ENCODE results near the gene CFAP97D2.

Gene CFAP97D2

DNA sequence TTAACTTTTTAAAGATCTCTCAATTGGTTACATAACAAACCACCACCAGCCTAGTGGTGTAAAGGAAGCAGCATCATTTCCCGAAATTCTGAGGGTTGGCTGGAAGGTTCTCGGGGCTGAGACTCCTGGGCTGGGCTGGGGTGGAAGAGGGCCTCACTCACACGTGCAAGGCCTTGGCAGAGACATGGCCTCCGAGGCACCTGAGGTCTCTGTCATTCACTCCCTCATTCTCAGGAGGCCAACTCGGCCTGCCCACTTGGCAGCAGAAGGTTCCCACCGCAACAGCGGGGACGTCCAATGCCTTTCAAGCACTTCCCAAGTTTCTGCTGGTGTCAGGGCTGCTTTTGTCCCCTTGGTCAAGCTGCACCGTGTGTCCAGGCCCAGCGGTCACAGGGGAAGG lies 28.0 kb upstream of the CFAP97D2 start:
- H3K4me3 ChIP-seq (ENCODE audit: low read depth, low read length) = no peak overlapping the region
- TF ChIP-seq, protein P1, sequence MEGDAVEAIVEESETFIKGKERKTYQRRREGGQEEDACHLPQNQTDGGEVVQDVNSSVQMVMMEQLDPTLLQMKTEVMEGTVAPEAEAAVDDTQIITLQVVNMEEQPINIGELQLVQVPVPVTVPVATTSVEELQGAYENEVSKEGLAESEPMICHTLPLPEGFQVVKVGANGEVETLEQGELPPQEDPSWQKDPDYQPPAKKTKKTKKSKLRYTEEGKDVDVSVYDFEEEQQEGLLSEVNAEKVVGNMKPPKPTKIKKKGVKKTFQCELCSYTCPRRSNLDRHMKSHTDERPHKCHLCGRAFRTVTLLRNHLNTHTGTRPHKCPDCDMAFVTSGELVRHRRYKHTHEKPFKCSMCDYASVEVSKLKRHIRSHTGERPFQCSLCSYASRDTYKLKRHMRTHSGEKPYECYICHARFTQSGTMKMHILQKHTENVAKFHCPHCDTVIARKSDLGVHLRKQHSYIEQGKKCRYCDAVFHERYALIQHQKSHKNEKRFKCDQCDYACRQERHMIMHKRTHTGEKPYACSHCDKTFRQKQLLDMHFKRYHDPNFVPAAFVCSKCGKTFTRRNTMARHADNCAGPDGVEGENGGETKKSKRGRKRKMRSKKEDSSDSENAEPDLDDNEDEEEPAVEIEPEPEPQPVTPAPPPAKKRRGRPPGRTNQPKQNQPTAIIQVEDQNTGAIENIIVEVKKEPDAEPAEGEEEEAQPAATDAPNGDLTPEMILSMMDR (conservative IDR thresholded peaks at IDR 0.05; ENCODE audit: low read depth, low read length) = no peak
- no peak for DNase-seq (ENCODE audit: low read depth)

DNA sequence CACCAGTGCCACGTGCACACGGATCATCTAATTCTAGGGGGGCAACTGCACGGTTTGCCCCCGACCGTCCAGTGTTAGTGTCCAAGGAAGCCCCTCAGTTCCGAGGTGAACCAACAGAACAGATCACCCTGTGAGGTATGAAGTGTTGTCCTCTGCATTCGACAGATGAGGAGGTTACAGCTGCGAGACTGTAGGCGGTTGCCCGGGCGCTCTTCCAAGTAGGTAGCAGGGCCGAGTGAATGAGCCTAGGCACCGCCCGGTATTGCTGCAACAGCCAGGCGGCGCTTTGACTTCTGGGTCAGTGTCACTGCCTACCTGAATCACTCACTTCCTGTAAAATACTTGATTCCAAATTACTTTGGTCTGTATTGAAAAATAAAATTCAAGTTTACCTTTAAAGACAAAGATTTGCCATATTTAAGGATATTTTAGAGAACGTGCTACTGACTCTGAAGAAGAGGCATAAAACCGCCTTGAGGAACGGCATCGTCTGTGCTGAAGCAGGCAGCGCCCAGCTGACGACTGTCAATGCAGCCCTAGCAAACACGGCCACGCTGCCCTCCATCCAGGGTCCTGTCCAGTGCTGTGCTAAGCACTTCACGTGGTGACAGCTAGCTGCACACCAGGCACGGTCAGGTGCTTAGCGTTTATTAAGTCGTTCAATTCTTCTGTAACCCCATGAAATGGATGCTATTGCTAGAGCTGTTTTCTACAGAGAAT lies 27.3 kb upstream of the CFAP97D2 start:
- DNase-seq (ENCODE audit: low read depth) = no peak
- TF ChIP-seq, protein P1 (conservative IDR thresholded peaks at IDR 0.05; ENCODE audit: low read depth, low read length) = no peak
- no peak overlapping the region for H3K4me3 ChIP-seq (ENCODE audit: low read depth, low read length)

DNA sequence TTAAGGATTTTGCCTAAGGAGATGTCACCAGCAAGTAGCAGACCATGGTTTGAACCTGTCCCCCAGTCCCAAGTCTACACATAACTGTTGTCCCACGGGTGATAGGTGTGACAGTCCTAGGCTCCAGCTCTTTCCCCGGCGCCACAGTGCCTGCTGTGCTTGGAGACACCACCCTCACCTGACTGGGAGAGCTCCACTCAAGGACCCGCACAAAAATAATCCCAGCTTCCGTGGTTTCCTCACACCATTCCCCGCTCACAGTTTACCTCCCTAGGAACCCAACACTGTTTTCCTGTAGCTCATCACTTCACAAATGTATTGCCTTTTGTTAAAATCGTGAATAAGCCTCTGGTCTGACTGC lies 26.8 kb upstream of the CFAP97D2 start:
- DNase-seq (ENCODE audit: low read depth) = no peak
- TF ChIP-seq, protein P1 (conservative IDR thresholded peaks at IDR 0.05; ENCODE audit: low read depth, low read length) = no peak
- no peak overlapping the region for H3K4me3 ChIP-seq (ENCODE audit: low read depth, low read length)

DNA sequence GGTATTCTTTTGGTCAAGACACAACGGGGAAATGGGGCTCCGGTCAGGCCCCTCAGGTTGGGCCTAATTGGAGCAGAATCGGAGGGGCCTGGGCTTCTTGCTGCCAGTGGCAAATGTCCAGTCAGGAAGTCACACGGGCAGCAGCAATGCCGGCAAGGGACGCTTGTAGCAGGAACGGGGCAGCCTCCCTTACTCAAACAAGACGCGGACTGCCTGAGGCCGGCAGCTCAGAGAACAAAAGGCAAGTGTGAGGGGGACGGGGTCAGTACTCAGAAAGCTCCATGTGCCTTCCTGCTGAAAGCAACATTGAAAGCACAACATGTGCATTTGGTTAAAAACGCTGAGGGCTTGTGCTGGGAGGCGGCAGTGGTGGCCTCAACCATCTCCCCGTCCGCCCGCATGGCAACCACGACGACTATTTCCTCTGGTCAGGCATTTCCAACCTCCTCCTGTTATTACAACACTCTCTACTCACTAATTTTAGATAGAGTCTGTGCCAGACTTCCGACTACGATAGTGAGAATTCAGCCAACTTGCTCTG lies 26.2 kb upstream of the CFAP97D2 start:
- TF ChIP-seq, protein P1 (conservative IDR thresholded peaks at IDR 0.05; ENCODE audit: low read depth, low read length) = no peak
- peak; percentile 69 for DNase-seq (ENCODE audit: low read depth)
- no peak overlapping the region for H3K4me3 ChIP-seq (ENCODE audit: low read depth, low read length)

DNA sequence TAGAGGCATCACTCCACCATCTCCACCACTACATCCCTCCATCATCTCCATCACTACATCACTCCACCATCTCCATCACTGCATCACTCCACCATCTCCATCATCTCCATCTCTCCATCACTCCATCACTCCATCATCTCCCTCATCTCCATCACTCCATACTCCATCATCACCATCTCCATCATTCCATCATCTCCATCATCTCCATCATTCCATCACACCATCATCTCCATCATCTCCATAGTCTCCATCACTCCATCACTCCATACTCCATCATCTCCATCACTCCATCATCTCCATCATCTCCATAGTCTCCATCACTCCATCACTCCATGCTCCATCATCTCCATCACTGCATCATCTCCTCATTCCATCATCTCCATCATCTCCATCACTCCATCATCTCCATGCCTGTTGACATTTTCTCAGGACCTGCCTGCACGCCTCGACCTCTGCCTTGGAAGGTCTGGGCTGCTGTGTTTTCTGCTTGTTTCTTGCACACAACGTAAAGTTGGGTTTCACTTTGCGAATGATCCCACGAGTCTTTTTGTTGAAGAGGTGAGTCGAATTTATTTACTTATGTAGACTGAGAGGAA lies 25.5 kb upstream of the CFAP97D2 start:
- no peak for DNase-seq (ENCODE audit: low read depth)
- H3K4me3 ChIP-seq (ENCODE audit: low read depth, low read length) = no peak overlapping the region
- TF ChIP-seq, protein P1 (conservative IDR thresholded peaks at IDR 0.05; ENCODE audit: low read depth, low read length) = no peak

DNA sequence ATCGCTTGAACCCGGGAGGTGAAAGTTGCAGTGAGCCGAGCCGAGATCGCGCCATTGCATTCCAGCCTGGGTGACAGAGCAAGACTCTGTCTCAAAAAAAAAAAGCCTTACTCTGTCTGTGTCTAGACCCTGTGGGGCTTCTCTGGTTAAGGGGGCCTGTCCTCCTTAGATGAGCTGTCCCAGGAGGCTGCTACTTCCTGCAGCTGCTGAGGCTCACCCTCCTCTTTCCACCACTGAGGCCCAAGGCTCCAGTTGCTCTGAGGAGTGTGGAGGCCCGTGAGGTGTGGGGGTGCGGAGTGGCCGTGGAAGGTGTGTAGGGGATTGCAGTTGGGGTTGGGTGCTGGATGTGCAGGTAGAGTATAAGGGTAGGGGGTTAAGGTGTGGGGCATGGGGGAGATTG lies 24.6 kb upstream of the CFAP97D2 start:
- TF ChIP-seq, protein P1 (conservative IDR thresholded peaks at IDR 0.05; ENCODE audit: low read depth, low read length) = no peak
- no peak for DNase-seq (ENCODE audit: low read depth)
- H3K4me3 ChIP-seq (ENCODE audit: low read depth, low read length) = no peak overlapping the region

DNA sequence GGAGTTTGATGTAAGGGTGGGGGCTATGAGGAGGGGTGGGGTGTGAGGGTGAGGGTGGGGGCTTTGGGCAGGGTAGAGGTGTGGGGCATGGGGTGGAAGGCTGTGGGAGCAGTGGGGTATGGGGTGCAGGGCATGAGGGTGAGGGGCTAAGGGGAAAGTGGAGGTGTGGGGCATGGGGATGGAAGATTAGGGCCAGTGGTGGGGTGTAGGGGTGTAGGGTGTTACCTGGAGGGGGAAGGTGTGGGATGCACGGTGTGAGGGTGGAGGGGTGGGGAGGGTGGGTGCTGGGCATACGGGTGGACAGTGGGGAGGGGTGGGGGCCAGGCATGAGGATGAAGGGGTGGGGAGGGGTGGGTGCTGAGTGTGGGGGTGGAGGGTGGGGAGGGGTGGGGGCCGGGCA lies 23.7 kb upstream of the CFAP97D2 start:
- DNase-seq (ENCODE audit: low read depth) = no peak
- TF ChIP-seq, protein P1 (conservative IDR thresholded peaks at IDR 0.05; ENCODE audit: low read depth, low read length) = no peak
- no peak overlapping the region for H3K4me3 ChIP-seq (ENCODE audit: low read depth, low read length)

Data from choroid plexus epithelial cell (primary cell).